NB4 (cell line): ENCODE results near the gene CASTOR1.

Experiments
- POLR2A ChIP-seq: IDR thresholded peaks from 2 replicates; pipeline ENCODE4 v1.6.1; 2011; ENCODE audit warnings: mild to moderate bottlenecking; ENCODE audit not compliant: insufficient read length; ENCODE audit errors: extremely low read depth
- TF ChIP-seq, protein P1 (sequence below): IDR thresholded peaks from one replicate; pipeline ENCODE4 v1.5.1; 2012; ENCODE audit warnings: low read depth, low read length

DNA sequence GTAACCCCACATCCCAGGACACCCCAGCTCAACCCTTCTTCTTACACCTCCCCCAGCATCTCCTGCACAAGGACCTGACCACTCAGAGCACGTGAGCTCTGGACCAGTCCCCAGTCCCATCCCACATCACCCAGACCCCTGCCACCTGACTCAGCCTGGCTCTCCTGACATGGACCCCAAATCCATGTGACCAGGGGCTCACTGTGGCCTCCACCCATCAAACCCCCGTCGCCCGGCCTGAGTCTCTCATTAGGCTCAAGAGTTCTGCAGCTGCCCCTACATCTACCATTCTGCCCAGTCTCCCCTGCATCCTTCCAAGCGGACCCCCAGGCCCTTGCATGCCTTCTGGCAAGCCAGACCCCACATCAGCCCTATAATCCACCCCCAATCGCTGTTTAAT, 40.8 kb downstream of the CASTOR1 start:
- TF ChIP-seq, protein P1, sequence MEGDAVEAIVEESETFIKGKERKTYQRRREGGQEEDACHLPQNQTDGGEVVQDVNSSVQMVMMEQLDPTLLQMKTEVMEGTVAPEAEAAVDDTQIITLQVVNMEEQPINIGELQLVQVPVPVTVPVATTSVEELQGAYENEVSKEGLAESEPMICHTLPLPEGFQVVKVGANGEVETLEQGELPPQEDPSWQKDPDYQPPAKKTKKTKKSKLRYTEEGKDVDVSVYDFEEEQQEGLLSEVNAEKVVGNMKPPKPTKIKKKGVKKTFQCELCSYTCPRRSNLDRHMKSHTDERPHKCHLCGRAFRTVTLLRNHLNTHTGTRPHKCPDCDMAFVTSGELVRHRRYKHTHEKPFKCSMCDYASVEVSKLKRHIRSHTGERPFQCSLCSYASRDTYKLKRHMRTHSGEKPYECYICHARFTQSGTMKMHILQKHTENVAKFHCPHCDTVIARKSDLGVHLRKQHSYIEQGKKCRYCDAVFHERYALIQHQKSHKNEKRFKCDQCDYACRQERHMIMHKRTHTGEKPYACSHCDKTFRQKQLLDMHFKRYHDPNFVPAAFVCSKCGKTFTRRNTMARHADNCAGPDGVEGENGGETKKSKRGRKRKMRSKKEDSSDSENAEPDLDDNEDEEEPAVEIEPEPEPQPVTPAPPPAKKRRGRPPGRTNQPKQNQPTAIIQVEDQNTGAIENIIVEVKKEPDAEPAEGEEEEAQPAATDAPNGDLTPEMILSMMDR = no peak
- no peak for TF ChIP-seq POLR2A
